Measurements from ENCODE around the gene PLXNB1. TPM values are rescaled to one million over a fixed set of nuclear protein-coding genes. Genes with fewer than 3 reads are reported as not detected.
A peak's percentile ranks its signal among the peaks of the same experiment; 100 is the strongest.

Gene PLXNB1
- total and polyA plus RNA-seq, 5 donors, result 49.4 to 84.5 (median 52.7) TPM

DNA sequence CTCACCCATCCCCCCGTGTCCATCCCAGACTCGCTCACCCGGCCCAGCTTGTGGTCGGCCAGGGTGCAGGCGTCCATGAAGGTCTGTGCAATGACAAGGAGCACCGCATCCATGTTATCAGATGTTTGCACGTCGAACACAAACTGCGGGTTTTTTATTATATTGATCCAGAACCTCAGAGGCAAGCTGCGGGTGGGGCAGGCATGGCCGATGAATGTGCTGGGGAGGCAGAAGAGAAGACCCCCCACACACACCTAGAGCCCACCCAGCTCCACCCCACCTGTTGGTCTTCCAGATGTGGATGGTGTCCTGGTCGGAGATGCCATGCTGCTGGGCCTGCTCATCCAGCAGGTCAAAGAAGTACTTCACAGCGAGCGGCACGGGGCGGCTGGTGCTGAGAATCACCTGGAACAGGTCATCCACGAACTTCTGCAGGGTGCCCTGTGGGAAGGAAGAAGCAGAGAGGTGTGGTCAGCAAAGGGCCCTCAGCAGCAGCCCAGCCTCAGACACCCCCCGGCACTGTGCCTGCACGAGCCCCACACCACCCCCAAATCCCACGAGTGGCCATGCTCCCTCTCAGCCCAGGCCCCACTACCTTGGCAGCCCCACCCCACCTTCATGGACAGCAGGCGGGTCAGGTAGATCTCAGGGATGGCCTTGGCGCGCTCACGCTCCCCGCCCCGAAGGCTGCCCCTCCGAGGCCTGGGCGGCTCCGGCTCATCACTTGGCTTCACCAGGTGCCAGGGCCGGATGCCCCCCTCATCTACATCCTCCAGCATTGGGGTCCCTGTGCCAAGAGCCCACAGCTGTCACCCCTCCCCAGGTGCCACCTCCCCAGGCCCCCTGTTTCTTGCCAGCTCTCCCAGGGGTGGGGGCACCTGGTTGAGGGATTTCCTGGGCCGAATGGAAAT lies 20.3 kb downstream of the PLXNB1 start:
- Histone ChIP-seq H3K27ac (ENCODE audit: low read length) (no peak overlapping the region), H3K9me3 (ENCODE audit: control insufficient read depth, low read length) (no peaks in the 10 kb centered on the region), H3K27me3 (ENCODE audit: control insufficient read depth, insufficient read depth) (no peaks in the 10 kb centered on the region), H3K4me3 (ENCODE audit: low read length) (no peak overlapping the region), H3K4me1 (ENCODE audit: control insufficient read depth, insufficient read depth, low read length) (no peaks in the 10 kb centered on the region)
- 92% methylated on average over 31 of the region's 31 CpGs for WGBS
- intact Hi-C loops (cut with DNase I), result no loop called here
- ATAC-seq (no peak), DNase-seq (peak in 2 of 3 donors; percentile 43 to 56)

- Histone ChIP-seq H3K4me1 (ENCODE audit: control insufficient read depth, insufficient read depth, low read length) (no peaks in the 10 kb centered on the region), H3K27ac (ENCODE audit: low read length) (no peak overlapping the region), H3K27me3 (ENCODE audit: control insufficient read depth, insufficient read depth) (no peaks in the 10 kb centered on the region), H3K9me3 (ENCODE audit: control insufficient read depth, low read length) (no peaks in the 10 kb centered on the region), H3K4me3 (ENCODE audit: low read length) (no peak overlapping the region)
- WGBS, result 83% methylated on average over 4 of the region's 4 CpGs
- ATAC-seq (no peak), DNase-seq (peak in 2 of 3 donors; percentile 25 to 36)
- intact Hi-C loops (cut with DNase I), result no loop called here
These were observed 21.0 kb downstream of the PLXNB1 start for GRCh38 chr3:48408823-48409281.

- no peaks in the 10 kb centered on the region for H3K27me3 ChIP-seq (ENCODE audit: control insufficient read depth, insufficient read depth)
- WGBS, result 84% methylated on average over 8 of the region's 8 CpGs
- ATAC-seq, result no peak
- no peak overlapping the region for H3K27ac ChIP-seq (ENCODE audit: low read length)
- H3K4me3 ChIP-seq (ENCODE audit: low read length), result no peak overlapping the region
- no peak for DNase-seq
- H3K9me3 ChIP-seq (ENCODE audit: control insufficient read depth, low read length), result no peaks in the 10 kb centered on the region
- no peaks in the 10 kb centered on the region for H3K4me1 ChIP-seq (ENCODE audit: control insufficient read depth, insufficient read depth, low read length)
- intact Hi-C loops (cut with DNase I), result no loop called here
These were observed 22.3 kb downstream of the PLXNB1 start for GRCh38 chr3:48407542-48408099.

DNA sequence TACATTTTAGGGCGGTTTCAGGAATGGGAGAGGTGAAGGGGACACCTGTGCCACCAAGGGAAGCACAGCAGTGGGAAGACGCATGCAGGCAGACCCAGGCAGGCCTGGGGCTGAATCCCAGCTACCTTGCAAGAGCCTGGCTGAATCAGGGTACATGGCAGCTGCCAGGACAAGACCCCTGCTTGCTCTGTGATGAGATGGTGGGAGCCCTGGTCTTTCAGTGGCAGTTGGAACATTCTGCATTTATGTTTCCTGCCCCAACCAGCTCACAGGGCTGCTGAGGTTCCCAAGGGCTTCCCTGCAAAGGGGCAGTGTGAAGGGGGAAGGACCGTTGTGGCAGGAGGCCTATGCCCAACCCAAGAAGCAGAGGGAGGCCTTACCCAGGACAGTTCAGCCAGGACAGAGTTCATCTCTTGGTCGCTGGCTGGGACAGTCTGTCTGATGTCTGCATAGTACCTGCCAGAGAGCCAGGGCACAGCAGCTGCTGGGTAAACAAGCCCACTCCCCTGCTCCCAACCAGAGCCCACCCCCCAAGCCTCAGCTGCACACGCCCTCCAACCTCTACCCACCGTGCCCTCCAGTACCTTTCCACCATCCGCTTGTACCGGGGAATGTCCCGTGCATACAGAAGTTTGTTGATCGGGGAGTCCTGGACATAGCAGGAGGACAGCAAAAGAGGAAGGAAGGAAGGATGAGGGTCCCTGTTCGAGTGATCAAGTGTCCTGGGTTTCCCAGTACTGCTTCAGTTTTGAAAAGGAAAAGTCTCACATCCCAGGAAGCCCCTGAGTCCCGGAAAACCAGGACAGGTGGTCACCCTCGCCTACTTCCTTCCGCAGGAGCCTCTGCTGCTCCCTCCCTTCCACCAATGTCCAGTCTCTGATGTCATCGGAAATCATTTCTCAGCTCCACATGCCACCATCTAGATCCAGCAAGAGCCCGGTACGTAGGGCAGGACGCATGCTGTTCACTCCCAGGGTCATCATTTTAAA lies 23.1 kb downstream of the PLXNB1 start:
- DNase-seq, result no peak
- ATAC-seq, result no peak
- Histone ChIP-seq H3K27ac (ENCODE audit: low read length) (no peak overlapping the region), H3K9me3 (ENCODE audit: control insufficient read depth, low read length) (no peaks in the 10 kb centered on the region), H3K4me1 (ENCODE audit: control insufficient read depth, insufficient read depth, low read length) (no peaks in the 10 kb centered on the region), H3K27me3 (ENCODE audit: control insufficient read depth, insufficient read depth) (no peaks in the 10 kb centered on the region), H3K4me3 (ENCODE audit: low read length) (no peak overlapping the region)
- intact Hi-C loops (cut with DNase I), result no loop called here
- 81% methylated on average over 18 of the region's 18 CpGs for WGBS

DNA sequence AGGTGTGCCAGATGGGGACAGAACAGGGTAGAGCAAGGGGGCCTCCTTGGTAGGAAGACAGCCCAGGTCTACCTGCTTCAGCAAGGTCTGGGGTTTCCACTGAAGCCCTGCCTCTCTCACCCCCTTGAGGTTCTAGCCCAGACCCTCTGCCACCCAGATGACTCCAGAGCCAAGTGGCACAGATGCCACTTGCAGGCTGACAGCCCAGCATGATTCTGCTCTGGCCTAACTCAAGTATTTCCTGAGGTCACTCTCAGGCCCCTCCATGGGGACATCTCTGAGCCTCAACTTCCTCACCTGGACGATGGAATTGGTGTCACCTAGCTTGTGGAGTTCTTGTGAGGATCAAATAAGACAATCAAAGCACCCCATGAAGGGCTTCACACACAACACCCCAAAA lies 23.9 kb downstream of the PLXNB1 start:
- no peak overlapping the region for H3K27ac ChIP-seq (ENCODE audit: low read length)
- no peak overlapping the region for H3K4me3 ChIP-seq (ENCODE audit: low read length)
- no peaks in the 10 kb centered on the region for H3K9me3 ChIP-seq (ENCODE audit: control insufficient read depth, low read length)
- no peak for ATAC-seq
- no peak for DNase-seq
- 78% methylated on average over 1 of the region's 1 CpG for WGBS
- no peaks in the 10 kb centered on the region for H3K4me1 ChIP-seq (ENCODE audit: control insufficient read depth, insufficient read depth, low read length)
- intact Hi-C loops (cut with DNase I), result no loop called here
- no peaks in the 10 kb centered on the region for H3K27me3 ChIP-seq (ENCODE audit: control insufficient read depth, insufficient read depth)

- DNase-seq (peak in 2 of 3 donors; percentile 30 to 49), ATAC-seq (no peak)
- 87% methylated on average over 13 of the region's 13 CpGs for WGBS
These were observed 24.5 kb downstream of the PLXNB1 start for GRCh38 chr3:48405343-48405881.

GRCh38 chr3:48404440-48405342 lies 25.2 kb downstream of the PLXNB1 start:
- ATAC-seq, result no peak
- H3K4me3 ChIP-seq (ENCODE audit: low read length), result no peak overlapping the region
- H3K9me3 ChIP-seq (ENCODE audit: control insufficient read depth, low read length), result no peaks in the 10 kb centered on the region
- intact Hi-C loops (cut with DNase I), result loop anchor here in 1 of 4 donors (5.0 kb wide), 1 partner anchor 33 kb away; no protein-coding TSS in a partner anchor
- no peaks in the 10 kb centered on the region for H3K27me3 ChIP-seq (ENCODE audit: control insufficient read depth, insufficient read depth)
- no peak overlapping the region for H3K27ac ChIP-seq (ENCODE audit: low read length)
- no peaks in the 10 kb centered on the region for H3K4me1 ChIP-seq (ENCODE audit: control insufficient read depth, insufficient read depth, low read length)
- DNase-seq, result peak in 1 of 3 donors; percentile 28
- WGBS, result 82% methylated on average over 21 of the region's 21 CpGs

More at GRCh38 chr3:48405343-48405881, 24.5 kb downstream of the PLXNB1 start:
- Histone ChIP-seq H3K4me1 (ENCODE audit: control insufficient read depth, insufficient read depth, low read length) (no peaks in the 10 kb centered on the region), H3K27ac (ENCODE audit: low read length) (no peak overlapping the region), H3K4me3 (ENCODE audit: low read length) (no peak overlapping the region), H3K9me3 (ENCODE audit: control insufficient read depth, low read length) (no peaks in the 10 kb centered on the region), H3K27me3 (ENCODE audit: control insufficient read depth, insufficient read depth) (no peaks in the 10 kb centered on the region)
- intact Hi-C loops (cut with DNase I), result no loop called here

- Histone ChIP-seq H3K27ac (ENCODE audit: low read length) (no peak overlapping the region), H3K9me3 (ENCODE audit: control insufficient read depth, low read length) (no peaks in the 10 kb centered on the region), H3K27me3 (ENCODE audit: control insufficient read depth, insufficient read depth) (no peaks in the 10 kb centered on the region), H3K4me1 (ENCODE audit: control insufficient read depth, insufficient read depth, low read length) (no peaks in the 10 kb centered on the region), H3K4me3 (ENCODE audit: low read length) (no peak overlapping the region)
- 81% methylated on average over 15 of the region's 15 CpGs for WGBS
- ATAC-seq (no peak), DNase-seq (peak in 1 of 3 donors; percentile 35)
- intact Hi-C loops (cut with DNase I), result loop anchor here in 1 of 4 donors (5.0 kb wide), 1 partner anchor 34 kb away; no protein-coding TSS in a partner anchor
These were observed 26.1 kb downstream of the PLXNB1 start for GRCh38 chr3:48403533-48404439.

DNA sequence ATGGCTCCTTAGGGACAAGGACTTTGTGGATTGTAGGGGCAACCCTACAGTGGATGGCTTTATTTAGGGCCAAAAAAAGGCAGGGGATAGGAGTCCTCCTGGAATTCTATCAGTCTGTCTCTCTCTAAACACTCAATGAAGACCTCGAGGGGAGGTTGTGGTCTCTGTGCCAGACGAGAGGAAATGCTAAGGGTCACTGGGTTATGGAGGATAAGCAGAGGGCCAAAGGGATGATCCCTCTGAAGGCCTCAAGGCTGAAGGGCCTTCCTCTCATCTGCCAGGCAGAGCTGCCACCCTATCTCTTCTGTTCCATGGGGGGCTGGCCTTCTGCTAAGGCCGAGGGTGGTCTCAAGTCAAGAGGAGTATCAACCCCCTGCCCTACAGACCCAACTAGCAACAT lies 27.0 kb downstream of the PLXNB1 start:
- peak overlapping the region; percentile 26 for H3K27ac ChIP-seq (ENCODE audit: low read length)
- no peak overlapping the region for H3K4me3 ChIP-seq (ENCODE audit: low read length)
- no peaks in the 10 kb centered on the region for H3K27me3 ChIP-seq (ENCODE audit: control insufficient read depth, insufficient read depth)
- H3K4me1 ChIP-seq (ENCODE audit: control insufficient read depth, insufficient read depth, low read length), result no peaks in the 10 kb centered on the region
- no peak for DNase-seq
- H3K9me3 ChIP-seq (ENCODE audit: control insufficient read depth, low read length), result no peaks in the 10 kb centered on the region
- WGBS, result 42% methylated on average over 3 of the region's 3 CpGs
- intact Hi-C loops (cut with DNase I), result loop anchor here in 1 of 4 donors (5.0 kb wide), 1 partner anchor 34 kb away; no protein-coding TSS in a partner anchor
- ATAC-seq, result no peak

All from right cardiac atrium (tissue), 5 donors.